HL-60/S4 treated with retinoic acid at 250 ng/mL for 4 days and 3 days (cell line): ENCODE data around the gene GLYAT.

Experiments used
- in situ Hi-C: fragments of 300-500 bp; cut with MboI; formaldehyde crosslinking; loops from 2 replicates; pipeline ENCODE4 v1.7.0; 2022; ENCODE audit warnings: low sequenced_read_pairs

GLYAT gene

GRCh38 chr11:58731819-58732218 is at the start of gene GLYAT:
GLYAT (minus strand) TSS chr11:58731943; CDS start chr11:58724496, 7,447 bp downstream.
- in situ Hi-C loops, result no loop called here

- in situ Hi-C loops, result no loop called here
Measured at GRCh38 chr11:58781345-58781744, 49.6 kb upstream of the GLYAT start.

- in situ Hi-C loops, result no loop called here
Measured at GRCh38 chr11:58780578-58780977, 48.8 kb upstream of the GLYAT start.

GRCh38 chr11:58776891-58777710 is 45.4 kb upstream of the GLYAT start:
- in situ Hi-C loops, result no loop called here

- in situ Hi-C loops, result no loop called here
Measured at GRCh38 chr11:58775066-58775708, 43.4 kb upstream of the GLYAT start.

- in situ Hi-C loops, result no loop called here
Measured at GRCh38 chr11:58774164-58774593, 42.4 kb upstream of the GLYAT start.

GRCh38 chr11:58773337-58773736 is 41.6 kb upstream of the GLYAT start:
- in situ Hi-C loops, result no loop called here

GRCh38 chr11:58772329-58773285 is 40.9 kb upstream of the GLYAT start:
- in situ Hi-C loops, result no loop called here

GRCh38 chr11:58771458-58771855 is 39.7 kb upstream of the GLYAT start:
- in situ Hi-C loops, result no loop called here

- in situ Hi-C loops, result no loop called here
Measured at GRCh38 chr11:58770627-58771457, 39.1 kb upstream of the GLYAT start.

GRCh38 chr11:58770166-58770565 is 38.4 kb upstream of the GLYAT start:
- in situ Hi-C loops, result no loop called here

GRCh38 chr11:58769308-58769707 is 37.6 kb upstream of the GLYAT start:
- in situ Hi-C loops, result no loop called here

- in situ Hi-C loops, result no loop called here
Measured at GRCh38 chr11:58768137-58768536, 36.4 kb upstream of the GLYAT start.

- in situ Hi-C loops, result no loop called here
Measured at GRCh38 chr11:58765078-58765477, 33.3 kb upstream of the GLYAT start.

- in situ Hi-C loops, result no loop called here
Measured at GRCh38 chr11:58763120-58763490, 31.4 kb upstream of the GLYAT start.

- in situ Hi-C loops, result no loop called here
Measured at GRCh38 chr11:58762284-58763119, 30.8 kb upstream of the GLYAT start.

GRCh38 chr11:58757439-58757838 is 25.7 kb upstream of the GLYAT start:
- in situ Hi-C loops, result no loop called here

- in situ Hi-C loops, result no loop called here
Measured at GRCh38 chr11:58745705-58746364, 14.1 kb upstream of the GLYAT start.
